HepG2 (cell line): Measurements from ENCODE around the gene LHB. TPM values are rescaled to one million over a fixed set of nuclear protein-coding genes. Genes with fewer than 3 reads are reported as not detected.

ENCODE experiments used
- AGO1 ChIP-seq: fragments of 200-400 bp; formaldehyde crosslinking; IDR thresholded peaks from 2 replicates; pipeline ENCODE4 v1.6.1; 2017; ENCODE audit warnings: mild to moderate bottlenecking, low read depth, low read length, moderate library complexity; ENCODE audit not compliant: poor library complexity, severe bottlenecking
- HDAC6 ChIP-seq: fragments of 200-600 bp; sonication (generic); IDR thresholded peaks from 2 replicates; pipeline ENCODE4 v1.7.0; 2017; ENCODE audit warnings: mild to moderate bottlenecking, antibody characterized with exemption, low read length, low read depth
- HIVEP1 ChIP-seq: sonication (generic); formaldehyde crosslinking; IDR thresholded peaks from 2 replicates; pipeline ENCODE4 v1.4.0; 2020; ENCODE audit warnings: mild to moderate bottlenecking, missing genetic modification reagents
- ZNF720 ChIP-seq: sonication (generic); formaldehyde crosslinking; IDR thresholded peaks from 2 replicates; pipeline ENCODE4 v1.4.0; 2020; ENCODE audit warnings: missing genetic modification reagents
- polyA plus RNA-seq, 8 experiments: library from polyadenylated mRNA; depleted of rRNA in 3 of 8; stranded (reverse) in 7 of 8; unstranded in 1 of 8; fragments of >200 nt; fragmentation: Illumina TruSeq in 4 of 8; extraction: Trizol in 4 of 8; gene quantifications; 2 replicates each; pipeline versions ENCODE4 v1.2.1 to v1.2.3, GENCODE V29; 2011 to 2016; ENCODE audit warnings: low read depth in 4 of 8, missing spikeins in 1 of 8, mixed read lengths in 1 of 8; ENCODE audit not compliant: insufficient read depth in 1 of 8
- total RNA-seq, 5 experiments: library from RNA; depleted of rRNA; stranded (reverse); fragments of >200 nt; fragmentation: Illumina TruSeq; extraction: Trizol; gene quantifications; 2 replicates each; pipeline ENCODE4 v1.2.3, GENCODE V29; 2016; ENCODE audit warnings: low read depth in 1 of 5
- TF ChIP-seq, protein P1 (sequence below): sonication (generic); formaldehyde crosslinking; IDR thresholded peaks from 2 replicates; pipeline ENCODE4 v1.4.0; 2020; ENCODE audit warnings: missing genetic modification reagents
- TF ChIP-seq, protein P2 (sequence below): sonication (generic); formaldehyde crosslinking; IDR thresholded peaks from 2 replicates; pipeline ENCODE4 v1.8.0; 2023; ENCODE audit warnings: mild to moderate bottlenecking, missing genetic modification reagents
- TF ChIP-seq, protein P3 (sequence below): sonication (generic); formaldehyde crosslinking; IDR thresholded peaks from 2 replicates; pipeline ENCODE4 v1.4.0; 2020; ENCODE audit warnings: missing genetic modification reagents
- TF ChIP-seq, protein P4 (sequence below): IDR thresholded peaks from 2 replicates; pipeline ENCODE4 v1.6.1; 2016; ENCODE audit warnings: low read depth
- TF ChIP-seq, protein P5 (sequence below): sonication (generic); formaldehyde crosslinking; IDR thresholded peaks from 2 replicates; pipeline ENCODE4 v1.8.0; 2022; ENCODE audit warnings: missing genetic modification reagents, mild to moderate bottlenecking, inconsistent platforms, borderline replicate concordance
- TF ChIP-seq, protein P6 (sequence below): sonication (generic); formaldehyde crosslinking; IDR thresholded peaks from 2 replicates; pipeline ENCODE4 v1.8.0; 2022; ENCODE audit warnings: mild to moderate bottlenecking, missing genetic modification reagents, moderate library complexity
- TF ChIP-seq, protein P7 (sequence below): sonication (generic); formaldehyde crosslinking; IDR thresholded peaks from 2 replicates; pipeline ENCODE4 v1.8.1; 2022; ENCODE audit warnings: mild to moderate bottlenecking, missing genetic modification reagents

The LHB gene
- total and polyA plus RNA-seq, 2 of the 13 experiments (the other 11 are each of a cell fraction or from before 2014, with no cell fraction given): not detected

DNA sequence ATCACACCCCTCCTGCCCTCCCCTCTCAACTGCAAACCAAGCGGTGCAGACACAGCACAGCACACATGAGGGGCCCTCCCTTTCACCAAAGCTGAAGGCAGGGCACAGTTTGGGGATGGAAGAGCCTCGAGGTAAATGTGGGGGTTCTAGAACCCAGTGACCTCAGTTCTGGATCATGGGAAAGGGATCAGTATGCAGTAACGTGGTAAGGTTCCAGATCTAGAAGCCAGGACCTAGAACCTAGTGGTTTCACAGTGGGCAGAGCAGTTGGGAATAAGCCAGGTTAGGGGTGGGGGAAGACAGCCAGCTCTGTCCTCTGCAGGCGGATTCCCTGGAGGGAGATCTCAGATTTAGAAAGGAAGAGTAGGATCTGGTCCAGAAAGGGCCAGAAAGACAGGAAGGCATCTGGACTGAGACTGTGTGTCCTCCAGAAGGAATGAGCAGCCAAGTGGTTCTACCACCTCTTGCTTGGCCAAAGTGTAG is 48.7 kb downstream of the LHB start (continued):
- TF ChIP-seq, protein P1, sequence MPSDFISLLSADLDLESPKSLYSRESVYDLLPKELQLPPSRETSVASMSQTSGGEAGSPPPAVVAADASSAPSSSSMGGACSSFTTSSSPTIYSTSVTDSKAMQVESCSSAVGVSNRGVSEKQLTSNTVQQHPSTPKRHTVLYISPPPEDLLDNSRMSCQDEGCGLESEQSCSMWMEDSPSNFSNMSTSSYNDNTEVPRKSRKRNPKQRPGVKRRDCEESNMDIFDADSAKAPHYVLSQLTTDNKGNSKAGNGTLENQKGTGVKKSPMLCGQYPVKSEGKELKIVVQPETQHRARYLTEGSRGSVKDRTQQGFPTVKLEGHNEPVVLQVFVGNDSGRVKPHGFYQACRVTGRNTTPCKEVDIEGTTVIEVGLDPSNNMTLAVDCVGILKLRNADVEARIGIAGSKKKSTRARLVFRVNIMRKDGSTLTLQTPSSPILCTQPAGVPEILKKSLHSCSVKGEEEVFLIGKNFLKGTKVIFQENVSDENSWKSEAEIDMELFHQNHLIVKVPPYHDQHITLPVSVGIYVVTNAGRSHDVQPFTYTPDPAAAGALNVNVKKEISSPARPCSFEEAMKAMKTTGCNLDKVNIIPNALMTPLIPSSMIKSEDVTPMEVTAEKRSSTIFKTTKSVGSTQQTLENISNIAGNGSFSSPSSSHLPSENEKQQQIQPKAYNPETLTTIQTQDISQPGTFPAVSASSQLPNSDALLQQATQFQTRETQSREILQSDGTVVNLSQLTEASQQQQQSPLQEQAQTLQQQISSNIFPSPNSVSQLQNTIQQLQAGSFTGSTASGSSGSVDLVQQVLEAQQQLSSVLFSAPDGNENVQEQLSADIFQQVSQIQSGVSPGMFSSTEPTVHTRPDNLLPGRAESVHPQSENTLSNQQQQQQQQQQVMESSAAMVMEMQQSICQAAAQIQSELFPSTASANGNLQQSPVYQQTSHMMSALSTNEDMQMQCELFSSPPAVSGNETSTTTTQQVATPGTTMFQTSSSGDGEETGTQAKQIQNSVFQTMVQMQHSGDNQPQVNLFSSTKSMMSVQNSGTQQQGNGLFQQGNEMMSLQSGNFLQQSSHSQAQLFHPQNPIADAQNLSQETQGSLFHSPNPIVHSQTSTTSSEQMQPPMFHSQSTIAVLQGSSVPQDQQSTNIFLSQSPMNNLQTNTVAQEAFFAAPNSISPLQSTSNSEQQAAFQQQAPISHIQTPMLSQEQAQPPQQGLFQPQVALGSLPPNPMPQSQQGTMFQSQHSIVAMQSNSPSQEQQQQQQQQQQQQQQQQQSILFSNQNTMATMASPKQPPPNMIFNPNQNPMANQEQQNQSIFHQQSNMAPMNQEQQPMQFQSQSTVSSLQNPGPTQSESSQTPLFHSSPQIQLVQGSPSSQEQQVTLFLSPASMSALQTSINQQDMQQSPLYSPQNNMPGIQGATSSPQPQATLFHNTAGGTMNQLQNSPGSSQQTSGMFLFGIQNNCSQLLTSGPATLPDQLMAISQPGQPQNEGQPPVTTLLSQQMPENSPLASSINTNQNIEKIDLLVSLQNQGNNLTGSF (CRISPR knock-in tag): no peak
- TF ChIP-seq, protein P2, sequence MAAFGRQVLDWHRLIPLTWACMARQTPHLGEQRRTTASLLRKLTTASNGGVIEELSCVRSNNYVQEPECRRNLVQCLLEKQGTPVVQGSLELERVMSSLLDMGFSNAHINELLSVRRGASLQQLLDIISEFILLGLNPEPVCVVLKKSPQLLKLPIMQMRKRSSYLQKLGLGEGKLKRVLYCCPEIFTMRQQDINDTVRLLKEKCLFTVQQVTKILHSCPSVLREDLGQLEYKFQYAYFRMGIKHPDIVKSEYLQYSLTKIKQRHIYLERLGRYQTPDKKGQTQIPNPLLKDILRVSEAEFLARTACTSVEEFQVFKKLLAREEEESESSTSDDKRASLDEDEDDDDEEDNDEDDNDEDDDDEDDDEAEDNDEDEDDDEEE (CRISPR knock-in tag): no peak
- TF ChIP-seq, protein P3, sequence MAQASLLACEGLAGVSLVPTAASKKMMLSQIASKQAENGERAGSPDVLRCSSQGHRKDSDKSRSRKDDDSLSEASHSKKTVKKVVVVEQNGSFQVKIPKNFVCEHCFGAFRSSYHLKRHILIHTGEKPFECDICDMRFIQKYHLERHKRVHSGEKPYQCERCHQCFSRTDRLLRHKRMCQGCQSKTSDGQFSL (CRISPR knock-in tag): no peak
- TF ChIP-seq, protein P4, sequence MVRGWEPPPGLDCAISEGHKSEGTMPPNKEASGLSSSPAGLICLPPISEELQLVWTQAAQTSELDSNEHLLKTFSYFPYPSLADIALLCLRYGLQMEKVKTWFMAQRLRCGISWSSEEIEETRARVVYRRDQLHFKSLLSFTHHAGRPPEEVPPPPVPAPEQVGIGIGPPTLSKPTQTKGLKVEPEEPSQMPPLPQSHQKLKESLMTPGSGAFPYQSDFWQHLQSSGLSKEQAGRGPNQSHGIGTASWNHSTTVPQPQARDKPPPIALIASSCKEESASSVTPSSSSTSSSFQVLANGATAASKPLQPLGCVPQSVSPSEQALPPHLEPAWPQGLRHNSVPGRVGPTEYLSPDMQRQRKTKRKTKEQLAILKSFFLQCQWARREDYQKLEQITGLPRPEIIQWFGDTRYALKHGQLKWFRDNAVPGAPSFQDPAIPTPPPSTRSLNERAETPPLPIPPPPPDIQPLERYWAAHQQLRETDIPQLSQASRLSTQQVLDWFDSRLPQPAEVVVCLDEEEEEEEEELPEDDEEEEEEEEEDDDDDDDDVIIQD: no peak
- peak; percentile 96 for TF ChIP-seq AGO1
- TF ChIP-seq, protein P5, sequence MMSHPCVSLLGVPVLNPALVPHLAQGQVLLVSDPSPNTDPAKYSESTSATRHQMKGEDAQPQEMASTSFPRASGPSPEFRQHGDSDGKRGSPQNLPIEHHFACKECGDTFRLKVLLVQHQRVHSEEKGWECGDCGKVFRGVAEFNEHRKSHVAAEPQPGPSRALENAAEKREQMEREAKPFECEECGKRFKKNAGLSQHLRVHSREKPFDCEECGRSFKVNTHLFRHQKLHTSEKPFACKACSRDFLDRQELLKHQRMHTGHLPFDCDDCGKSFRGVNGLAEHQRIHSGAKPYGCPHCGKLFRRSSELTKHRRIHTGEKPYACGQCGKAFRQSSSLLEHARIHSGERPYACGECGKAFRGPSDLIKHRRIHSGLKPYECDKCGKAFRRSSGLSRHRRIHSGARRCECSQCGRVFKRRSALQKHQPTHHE: no peak
- no peak for TF ChIP-seq ZNF720 (CRISPR knock-in tag)
- TF ChIP-seq, protein P6, sequence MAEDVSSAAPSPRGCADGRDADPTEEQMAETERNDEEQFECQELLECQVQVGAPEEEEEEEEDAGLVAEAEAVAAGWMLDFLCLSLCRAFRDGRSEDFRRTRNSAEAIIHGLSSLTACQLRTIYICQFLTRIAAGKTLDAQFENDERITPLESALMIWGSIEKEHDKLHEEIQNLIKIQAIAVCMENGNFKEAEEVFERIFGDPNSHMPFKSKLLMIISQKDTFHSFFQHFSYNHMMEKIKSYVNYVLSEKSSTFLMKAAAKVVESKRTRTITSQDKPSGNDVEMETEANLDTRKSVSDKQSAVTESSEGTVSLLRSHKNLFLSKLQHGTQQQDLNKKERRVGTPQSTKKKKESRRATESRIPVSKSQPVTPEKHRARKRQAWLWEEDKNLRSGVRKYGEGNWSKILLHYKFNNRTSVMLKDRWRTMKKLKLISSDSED: no peak
- TF ChIP-seq HDAC6: no peak
- no peak for TF ChIP-seq HIVEP1 (CRISPR knock-in tag)
- TF ChIP-seq, protein P7, sequence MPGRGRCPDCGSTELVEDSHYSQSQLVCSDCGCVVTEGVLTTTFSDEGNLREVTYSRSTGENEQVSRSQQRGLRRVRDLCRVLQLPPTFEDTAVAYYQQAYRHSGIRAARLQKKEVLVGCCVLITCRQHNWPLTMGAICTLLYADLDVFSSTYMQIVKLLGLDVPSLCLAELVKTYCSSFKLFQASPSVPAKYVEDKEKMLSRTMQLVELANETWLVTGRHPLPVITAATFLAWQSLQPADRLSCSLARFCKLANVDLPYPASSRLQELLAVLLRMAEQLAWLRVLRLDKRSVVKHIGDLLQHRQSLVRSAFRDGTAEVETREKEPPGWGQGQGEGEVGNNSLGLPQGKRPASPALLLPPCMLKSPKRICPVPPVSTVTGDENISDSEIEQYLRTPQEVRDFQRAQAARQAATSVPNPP (CRISPR knock-in tag): no peak; the same call in 1 of the 2 replicates
